Ovary (tissue), 9 donors: ENCODE measurements around the gene FAM50A. TPM values are rescaled to one million over a fixed set of nuclear protein-coding genes. Genes with fewer than 3 reads are reported as not detected.

ENCODE experiments used
- DNase-seq, 5 donors: peaks; one replicate each; pipeline ENCODE4 v3.0.0-alpha.2; 2019 to 2020
- H3K27ac ChIP-seq, 2 donors: fragments of 200-600 bp; one replicate each; pipeline versions ENCODE4 v1.5.1 to v1.8.0; 2019 to 2022
- H3K27me3 ChIP-seq: fragments of 200-600 bp; one replicate; pipeline ENCODE4 v1.8.0; 2022
- H3K36me3 ChIP-seq: fragments of 200-600 bp; sonication (generic); one replicate; pipeline ENCODE4 v1.5.1; 2019
- H3K4me1 ChIP-seq: one replicate; pipeline ENCODE4 v1.8.1; 2013; ENCODE audit warnings: mild to moderate bottlenecking, moderate library complexity; ENCODE audit not compliant: insufficient read depth
- H3K4me3 ChIP-seq: fragments of 200-600 bp; sonication (generic); one replicate; pipeline ENCODE4 v1.5.1; 2017
- H3K9me3 ChIP-seq, 2 donors: fragments of 200-600 bp in 1 of 2; sonication (generic) in 1 of 2; one replicate each; pipeline versions ENCODE4 v1.5.1 to v1.8.1; 2013 to 2019; ENCODE audit warnings: mild to moderate bottlenecking in 1 of 2, moderate library complexity in 1 of 2
- CTCF ChIP-seq, 3 donors: fragments of 450-650 bp in 2 of 3; fragments of 200-600 bp in 1 of 3; IDR thresholded peaks; one replicate each; pipeline versions ENCODE4 v1.5.1 to v1.8.0; 2016 to 2022; ENCODE audit warnings: antibody characterized with exemption in 3 of 3, mild to moderate bottlenecking in 1 of 3
- EP300 ChIP-seq: sonication (generic); formaldehyde crosslinking; IDR thresholded peaks from one replicate; pipeline ENCODE4 v1.6.1; 2017; ENCODE audit warnings: antibody characterized with exemption
- POLR2A ChIP-seq: fragments of 450-650 bp; IDR thresholded peaks from one replicate; pipeline ENCODE4 v1.6.1; 2017; ENCODE audit warnings: antibody characterized with exemption, mild to moderate bottlenecking, moderate library complexity
- WGBS, 3 donors: extraction: QIAGEN DNeasy Blood & Tissue Kit in 1 of 3; methylation state at CpG; one replicate each; pipeline versions ENCODE4 v1.1.5 to v1.1.7; 2013 to 2017; 5-methylcytosine and 5-hydroxymethylcytosine counted together
- intact Hi-C, 4 donors: fragments of 100-400 bp; cut with DNase I; formaldehyde crosslinking; loops; one replicate each; pipeline versions ENCODE4 v1.11.0 to v1.15.1; 2022 to 2023
- polyA plus RNA-seq, 2 donors: library from polyadenylated mRNA; stranded (reverse); fragments of 200-250 nt in 1 of 2; fragments of 350-450 nt in 1 of 2; fragmentation: Illumina TruSeq in 1 of 2; extraction: RNeasy Lipid Tissue Mini Kit (QIAGEN cat#74804) in 1 of 2; gene quantifications; one replicate each; pipeline ENCODE4 v1.2.3, GENCODE V29; 2013 to 2014
- total RNA-seq, 7 donors: library from RNA; depleted of rRNA in 2 of 7; stranded (reverse); fragments of >200 nt in 2 of 7; fragmentation: NEBNext Ultra II Directional in 3 of 7; extraction: Animal tissue kit (Norgen Biotek cat#: 25700) in 3 of 7; gene quantifications; one replicate each; pipeline versions ENCODE4 v1.1.0 to v1.2.4, GENCODE V29; 2016 to 2023
- donor health status: DM: no; HTN: no; CAD: no; lungs with moderate emphysema.
- donor health status: DM: no; HTN: no; CAD: no.
- donor health status: Bipolar disorder and iron deficiency.
- donor health status: DM: yes; HTN: yes; CAD: no.
- donor health status: DM: no; HTN: no; CAD: no.
- donor health status: DM: yes; HTN: yes; CAD: no.

FAM50A gene
- total and polyA plus RNA-seq, 9 donors, result 21.3 to 48.9 (median 37.6) TPM

DNA sequence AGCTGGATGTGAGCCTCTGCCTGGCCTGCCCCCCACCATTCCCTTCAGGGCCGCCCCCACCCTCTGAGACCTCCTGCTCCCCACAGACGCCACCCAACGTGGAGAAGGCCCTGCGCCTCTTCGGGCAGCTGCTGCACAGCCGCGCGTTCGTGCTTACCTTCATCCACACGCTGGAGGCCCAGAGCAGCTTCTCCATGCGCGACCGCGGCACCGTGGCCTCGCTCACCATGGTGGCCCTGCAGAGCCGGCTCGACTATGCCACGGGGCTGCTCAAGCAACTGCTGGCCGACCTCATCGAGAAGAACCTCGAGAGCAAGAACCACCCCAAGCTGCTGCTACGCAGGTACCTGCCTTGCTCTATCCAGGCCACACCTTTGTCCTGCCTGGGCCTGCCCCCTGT lies 24.3 kb downstream of the FAM50A start:
- H3K27ac ChIP-seq, result no peak overlapping the region
- no peaks in the 10 kb centered on the region for H3K4me1 ChIP-seq
- H3K36me3 ChIP-seq, result no peaks in the 10 kb centered on the region
- no peak for TF ChIP-seq EP300
- H3K27me3 ChIP-seq, result no peaks in the 10 kb centered on the region
- WGBS, 3 donors, result 93 to 95% (median 93%) methylated on average over 23 of the region's 23 CpGs
- no peak overlapping the region for H3K4me3 ChIP-seq
- DNase-seq, result no peak
- intact Hi-C loops, result no loop called here
- H3K9me3 ChIP-seq, result no peaks in the 10 kb centered on the region

- H3K36me3 ChIP-seq, result no peaks in the 10 kb centered on the region
- TF ChIP-seq POLR2A (no peak), EP300 (no peak), CTCF (IDR thresholded peaks at IDR 0.05) (no peak)
- 83 to 88% (median 83%) methylated on average over 9 of the region's 9 CpGs for WGBS, 3 donors
Measured at GRCh38 chrX:154469114-154469513, 25.2 kb downstream of the FAM50A start.

DNA sequence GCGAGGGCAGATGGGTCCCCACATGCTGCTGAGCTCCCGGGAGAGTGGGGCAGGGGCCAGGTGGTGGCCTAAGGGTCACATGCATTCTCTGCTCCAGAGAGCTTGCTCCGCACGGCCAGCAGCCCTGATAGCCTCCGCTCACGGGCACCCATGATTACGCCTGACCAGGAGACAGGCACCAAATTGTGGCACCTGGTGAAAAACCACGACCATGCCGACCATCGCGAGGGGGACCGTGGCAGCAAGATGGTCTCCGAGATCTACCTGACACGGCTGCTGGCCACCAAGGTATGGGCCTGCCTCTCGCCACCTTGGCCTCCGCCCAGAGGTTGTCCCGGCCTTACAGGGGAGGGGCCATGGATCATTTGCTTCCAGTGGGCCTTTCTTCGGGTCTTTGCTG lies 25.9 kb downstream of the FAM50A start:
- H3K9me3 ChIP-seq, result no peaks in the 10 kb centered on the region
- H3K4me3 ChIP-seq, result no peak overlapping the region
- no peak for TF ChIP-seq POLR2A
- no peak for TF ChIP-seq CTCF (IDR thresholded peaks at IDR 0.05)
- no peak for TF ChIP-seq EP300
- no peak overlapping the region for H3K27ac ChIP-seq
- 86 to 90% (median 88%) methylated on average over 18 of the region's 18 CpGs for WGBS, 3 donors
- H3K4me1 ChIP-seq, result no peaks in the 10 kb centered on the region
- intact Hi-C loops, result no loop called here
- no peaks in the 10 kb centered on the region for H3K27me3 ChIP-seq
- no peaks in the 10 kb centered on the region for H3K36me3 ChIP-seq
- no peak for DNase-seq

More at GRCh38 chrX:154469114-154469513, 25.2 kb downstream of the FAM50A start:
- no peaks in the 10 kb centered on the region for H3K9me3 ChIP-seq
- H3K27ac ChIP-seq, result no peak overlapping the region
- H3K4me3 ChIP-seq, result no peak overlapping the region
- no peaks in the 10 kb centered on the region for H3K27me3 ChIP-seq
- H3K4me1 ChIP-seq, result no peaks in the 10 kb centered on the region
- intact Hi-C loops, result no loop called here
- DNase-seq, result no peak

- H3K36me3 ChIP-seq, result no peaks in the 10 kb centered on the region
Measured at GRCh38 chrX:154470434-154470833, 26.5 kb downstream of the FAM50A start.

More at GRCh38 chrX:154470434-154470833, 26.5 kb downstream of the FAM50A start:
- no peaks in the 10 kb centered on the region for H3K9me3 ChIP-seq
- H3K27ac ChIP-seq, result no peak overlapping the region
- H3K27me3 ChIP-seq, result no peaks in the 10 kb centered on the region
- intact Hi-C loops, result no loop called here
- TF ChIP-seq CTCF (IDR thresholded peaks at IDR 0.05), result no peak
- TF ChIP-seq POLR2A, result no peak
- no peak for TF ChIP-seq EP300
- 88 to 90% (median 89%) methylated on average over 14 of the region's 14 CpGs for WGBS, 3 donors
- no peak for DNase-seq
- H3K4me3 ChIP-seq, result no peak overlapping the region
- no peaks in the 10 kb centered on the region for H3K4me1 ChIP-seq
